Uterus (tissue), 2 donors: Measurements from ENCODE around the gene LGR6.

Source experiments
- CTCF ChIP-seq, 4 experiments: fragments of 200-600 bp in 2 of 4; fragments of 450-650 bp in 2 of 4; sonication (generic) in 2 of 4; IDR thresholded peaks; one replicate each; pipeline ENCODE4 v1.5.1; 2016 to 2019; ENCODE audit warnings: antibody characterized with exemption in 4 of 4, mild to moderate bottlenecking in 2 of 4, moderate library complexity in 1 of 4
- POLR2A ChIP-seq, 2 donors: fragments of 450-650 bp; IDR thresholded peaks; one replicate each; pipeline ENCODE4 v1.6.1; 2016; ENCODE audit warnings: antibody characterized with exemption in 2 of 2, mild to moderate bottlenecking in 1 of 2, moderate library complexity in 1 of 2

DNA sequence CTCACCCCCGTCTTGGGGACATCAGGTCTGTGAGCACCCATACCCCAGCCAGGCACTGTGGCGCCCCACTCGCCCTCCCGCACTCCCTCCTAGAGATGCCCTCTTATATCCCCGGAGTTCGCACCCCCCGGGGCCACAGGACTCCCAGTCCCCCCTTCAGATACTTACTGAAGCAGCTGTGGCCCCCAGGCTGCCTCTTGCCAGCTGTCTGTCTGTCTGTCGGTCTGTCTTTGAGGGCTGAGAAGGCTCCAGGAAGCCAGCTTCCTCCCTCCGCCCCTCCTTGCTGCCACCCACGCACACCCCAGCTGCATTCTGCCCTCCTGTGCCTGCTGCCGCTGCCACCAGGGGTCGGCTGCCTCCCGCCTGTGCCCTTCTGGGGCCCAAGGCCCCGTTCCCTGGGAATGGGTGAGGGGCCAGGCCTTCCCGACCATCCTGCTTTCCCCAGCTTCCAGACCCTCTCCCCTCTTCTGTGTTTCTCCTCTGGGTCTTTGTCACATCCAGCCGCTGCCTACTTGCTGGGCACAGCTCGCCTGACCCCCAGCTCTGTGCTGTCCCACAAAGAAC lies 33.1 kb upstream of the LGR6 start, which contains the start of gene PTPN7:
- no peak for TF ChIP-seq CTCF (IDR thresholded peaks at IDR 0.05)
- no peak for TF ChIP-seq POLR2A (IDR thresholded peaks at IDR 0.05)
